ENCODE data around the gene GRIA1.
A peak's percentile ranks its signal among the peaks of the same experiment; 100 is the strongest.

Gene GRIA1

GRCh38 chr5:153546566-153546965 is 56.1 kb downstream of the GRIA1 start:
- DNase-seq (ENCODE audit: low read depth), result peak; percentile 84

- peak; percentile 86 for DNase-seq (ENCODE audit: low read depth)
Observed at GRCh38 chr5:153551537-153552079, 61.1 kb downstream of the GRIA1 start.

GRCh38 chr5:153552886-153553285 is 62.4 kb downstream of the GRIA1 start:
- no peak for DNase-seq (ENCODE audit: low read depth)

GRCh38 chr5:153555420-153556114 is 65.1 kb downstream of the GRIA1 start:
- DNase-seq (ENCODE audit: low read depth), result no peak

GRCh38 chr5:153558957-153559356 is 68.5 kb downstream of the GRIA1 start:
- DNase-seq (ENCODE audit: low read depth), result no peak

- DNase-seq (ENCODE audit: low read depth), result peak; percentile 80
Observed at GRCh38 chr5:153559926-153560325, 69.5 kb downstream of the GRIA1 start.

GRCh38 chr5:153562189-153562588 is 71.7 kb downstream of the GRIA1 start:
- peak; percentile 67 for DNase-seq (ENCODE audit: low read depth)

GRCh38 chr5:153565822-153566221 is 75.4 kb downstream of the GRIA1 start:
- DNase-seq (ENCODE audit: low read depth), result peak; percentile 94

- peak; percentile 36 for DNase-seq (ENCODE audit: low read depth)
Observed at GRCh38 chr5:153569036-153569435, 78.6 kb downstream of the GRIA1 start.

- DNase-seq (ENCODE audit: low read depth), result peak; percentile 56
Observed at GRCh38 chr5:153571162-153571561, 80.7 kb downstream of the GRIA1 start.

GRCh38 chr5:153572411-153573145 is 82.1 kb downstream of the GRIA1 start:
- DNase-seq (ENCODE audit: low read depth), result no peak

GRCh38 chr5:153573326-153574033 is 83.0 kb downstream of the GRIA1 start:
- DNase-seq (ENCODE audit: low read depth), result no peak

GRCh38 chr5:153584126-153584959 is 93.9 kb downstream of the GRIA1 start:
- peak; percentile 79 for DNase-seq (ENCODE audit: low read depth)

GRCh38 chr5:153584960-153585359 is 94.5 kb downstream of the GRIA1 start:
- no peak for DNase-seq (ENCODE audit: low read depth)

- DNase-seq (ENCODE audit: low read depth), result no peak
Observed at GRCh38 chr5:153585622-153586277, 95.3 kb downstream of the GRIA1 start.

GRCh38 chr5:153592081-153592480 is 101.6 kb downstream of the GRIA1 start:
- no peak for DNase-seq (ENCODE audit: low read depth)

GRCh38 chr5:153594785-153595184 is 104.3 kb downstream of the GRIA1 start:
- DNase-seq (ENCODE audit: low read depth), result no peak

- DNase-seq (ENCODE audit: low read depth), result no peak
Observed at GRCh38 chr5:153598099-153598498, 107.6 kb downstream of the GRIA1 start.

GRCh38 chr5:153601377-153601776 is 110.9 kb downstream of the GRIA1 start:
- DNase-seq (ENCODE audit: low read depth), result no peak

- no peak for DNase-seq (ENCODE audit: low read depth)
Observed at GRCh38 chr5:153605386-153605785, 114.9 kb downstream of the GRIA1 start.

- no peak for DNase-seq (ENCODE audit: low read depth)
Observed at GRCh38 chr5:153610009-153610408, 119.5 kb downstream of the GRIA1 start.

Measured in fibroblast of gingiva (primary cell).